ENCODE results near the gene PDE6B.

DNA sequence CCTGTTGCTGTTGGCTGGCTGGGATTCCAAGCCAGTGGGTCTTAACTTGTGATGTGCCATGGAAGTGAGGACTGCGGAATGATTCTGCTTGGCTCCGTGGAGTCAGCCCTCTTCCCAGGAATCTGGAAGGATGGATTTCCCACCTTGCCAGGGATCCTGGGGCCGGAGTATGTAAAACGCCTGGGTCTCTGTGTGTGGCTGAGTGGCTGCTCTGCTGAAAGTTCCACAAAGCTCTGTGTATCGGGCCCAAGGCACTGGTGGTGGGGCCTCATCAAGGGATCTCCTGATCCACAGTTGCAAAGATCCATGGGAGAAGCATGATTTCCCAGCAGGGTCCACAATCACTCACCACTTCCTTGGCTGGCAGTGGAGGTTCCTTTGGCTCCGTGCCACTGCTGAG lies 25.2 kb upstream of the PDE6B start:
- TF ChIP-seq, protein P1, sequence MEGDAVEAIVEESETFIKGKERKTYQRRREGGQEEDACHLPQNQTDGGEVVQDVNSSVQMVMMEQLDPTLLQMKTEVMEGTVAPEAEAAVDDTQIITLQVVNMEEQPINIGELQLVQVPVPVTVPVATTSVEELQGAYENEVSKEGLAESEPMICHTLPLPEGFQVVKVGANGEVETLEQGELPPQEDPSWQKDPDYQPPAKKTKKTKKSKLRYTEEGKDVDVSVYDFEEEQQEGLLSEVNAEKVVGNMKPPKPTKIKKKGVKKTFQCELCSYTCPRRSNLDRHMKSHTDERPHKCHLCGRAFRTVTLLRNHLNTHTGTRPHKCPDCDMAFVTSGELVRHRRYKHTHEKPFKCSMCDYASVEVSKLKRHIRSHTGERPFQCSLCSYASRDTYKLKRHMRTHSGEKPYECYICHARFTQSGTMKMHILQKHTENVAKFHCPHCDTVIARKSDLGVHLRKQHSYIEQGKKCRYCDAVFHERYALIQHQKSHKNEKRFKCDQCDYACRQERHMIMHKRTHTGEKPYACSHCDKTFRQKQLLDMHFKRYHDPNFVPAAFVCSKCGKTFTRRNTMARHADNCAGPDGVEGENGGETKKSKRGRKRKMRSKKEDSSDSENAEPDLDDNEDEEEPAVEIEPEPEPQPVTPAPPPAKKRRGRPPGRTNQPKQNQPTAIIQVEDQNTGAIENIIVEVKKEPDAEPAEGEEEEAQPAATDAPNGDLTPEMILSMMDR (IDR thresholded peaks at IDR 0.05), result no peak
- TF ChIP-seq POLR2AphosphoS5 (IDR thresholded peaks at IDR 0.05) (no peak), POLR2A (IDR thresholded peaks at IDR 0.05) (no peak), EP300 (IDR thresholded peaks at IDR 0.05) (no peak)

Data from gastroesophageal sphincter (tissue), 3 donors.